Psoas muscle (tissue), 8 donors: ENCODE results near the gene BRPF1. TPM values are rescaled to one million over a fixed set of nuclear protein-coding genes. Genes with fewer than 3 reads are reported as not detected.

Experiments used
- ATAC-seq, 4 donors: fragments of 200-7000 bp; cut with Tn5 transposase; one replicate each; pipeline ENCODE4 v1.9.1; 2020; ENCODE audit warnings: moderate library complexity in 3 of 4, mild to moderate bottlenecking in 2 of 4
- DNase-seq, 2 donors: peaks; one replicate each; pipeline ENCODE4 v3.0.0-alpha.2; 2020
- H3K27ac ChIP-seq: fragments of 200-600 bp; one replicate; pipeline ENCODE4 v1.8.0; 2022
- H3K27me3 ChIP-seq, 3 donors: fragments of 200-600 bp in 1 of 3; one replicate each; pipeline versions ENCODE4 v1.6.1 to v1.8.0; 2013 to 2022; ENCODE audit warnings: low read length in 2 of 3, mild to moderate bottlenecking in 2 of 3, moderate library complexity in 1 of 3; ENCODE audit not compliant: insufficient read depth in 3 of 3
- H3K36me3 ChIP-seq, 2 donors: fragments of 200-600 bp in 1 of 2; one replicate each; pipeline versions ENCODE4 v1.6.1 to v1.8.0; 2013 to 2022; ENCODE audit warnings: low read depth in 1 of 2, mild to moderate bottlenecking in 1 of 2, moderate library complexity in 1 of 2; ENCODE audit not compliant: insufficient read depth in 1 of 2
- H3K4me1 ChIP-seq: fragments of 200-600 bp; one replicate; pipeline ENCODE4 v1.8.0; 2022
- H3K4me3 ChIP-seq: fragments of 200-600 bp; one replicate; pipeline ENCODE4 v1.8.0; 2022; ENCODE audit warnings: mild to moderate bottlenecking
- H3K9me3 ChIP-seq: fragments of 200-600 bp; one replicate; pipeline ENCODE4 v1.8.0; 2022
- CTCF ChIP-seq: fragments of 200-600 bp; IDR thresholded peaks from one replicate; pipeline ENCODE4 v1.8.0; 2022; ENCODE audit warnings: antibody characterized with exemption
- WGBS, 3 donors: extraction: QIAGEN DNeasy Blood & Tissue Kit; methylation state at CpG; one replicate each; pipeline versions ENCODE4 v1.1.6 to v1.1.7; 2013; 5-methylcytosine and 5-hydroxymethylcytosine counted together
- intact Hi-C, 2 donors: fragments of 100-400 bp; cut with DNase I; formaldehyde crosslinking; loops; one replicate each; pipeline versions ENCODE4 v1.11.0 to v1.14.2; 2022
- polyA plus RNA-seq, 3 donors: library from polyadenylated mRNA; stranded (reverse); fragments of 200-250 nt; gene quantifications; one replicate each; pipeline ENCODE4 v1.2.3, GENCODE V29; 2013
- total RNA-seq, 4 donors: library from RNA; stranded (reverse); fragmentation: NEBNext Ultra II Directional in 2 of 4; extraction: Animal tissue kit (Norgen Biotek cat#: 25700) in 2 of 4; gene quantifications; one replicate each; pipeline versions ENCODE4 v1.2.1 to v1.2.4, GENCODE V29; 2021 to 2023
- donor health status: healthy with polysubstance abuse.
- donor health status: DM: no; HTN: no; CAD: no; lungs with moderate emphysema.
- donor health status: Bipolar disorder and iron deficiency.
- donor health status: healthy.
- donor health status: DM: yes; HTN: yes; CAD: no.
- donor health status: DM: no; HTN: no; CAD: no.
- donor health status: DM: no; HTN: no; CAD: no.
- donor health status: DM: yes; HTN: yes; CAD: no.

BRPF1 gene
- total and polyA plus RNA-seq, 7 donors: 6.8 to 16.1 (median 9.9) TPM

- Histone ChIP-seq H3K4me1 (peaks cover 19% of the 10 kb centered on the region), H3K36me3 (peaks cover 2 to 76% of the 10 kb centered on the region in 2 donors), H3K27me3 (no peaks in the 10 kb centered on the region), H3K4me3 (peak within 1 kb of the TSS; percentile 79), H3K9me3 (no peaks in the 10 kb centered on the region), H3K27ac (peak within 1 kb of the TSS; percentile 86)
- DNase-seq (peak; percentile 97 to 98), ATAC-seq (peak; percentile 98 to 99 (median 98))
- no peak for TF ChIP-seq CTCF
- intact Hi-C loops: loop anchor here (1.0 to 5.0 kb wide), 2 partner anchors 19 to 37 kb away; partner anchors contain the start of gene BRPF1 (in 1 of the 2)
- WGBS, 3 donors: 0 to 1% (median 0%) methylated on average over 40 to 60 of the region's 60 CpGs
Measured at GRCh38 chr3:9749645-9750555, 18.4 kb downstream of the BRPF1 start, which contains the start of gene OGG1. OGG1 (plus strand) TSS chr3:9749952; CDS start chr3:9750287, 335 bp downstream.

DNA sequence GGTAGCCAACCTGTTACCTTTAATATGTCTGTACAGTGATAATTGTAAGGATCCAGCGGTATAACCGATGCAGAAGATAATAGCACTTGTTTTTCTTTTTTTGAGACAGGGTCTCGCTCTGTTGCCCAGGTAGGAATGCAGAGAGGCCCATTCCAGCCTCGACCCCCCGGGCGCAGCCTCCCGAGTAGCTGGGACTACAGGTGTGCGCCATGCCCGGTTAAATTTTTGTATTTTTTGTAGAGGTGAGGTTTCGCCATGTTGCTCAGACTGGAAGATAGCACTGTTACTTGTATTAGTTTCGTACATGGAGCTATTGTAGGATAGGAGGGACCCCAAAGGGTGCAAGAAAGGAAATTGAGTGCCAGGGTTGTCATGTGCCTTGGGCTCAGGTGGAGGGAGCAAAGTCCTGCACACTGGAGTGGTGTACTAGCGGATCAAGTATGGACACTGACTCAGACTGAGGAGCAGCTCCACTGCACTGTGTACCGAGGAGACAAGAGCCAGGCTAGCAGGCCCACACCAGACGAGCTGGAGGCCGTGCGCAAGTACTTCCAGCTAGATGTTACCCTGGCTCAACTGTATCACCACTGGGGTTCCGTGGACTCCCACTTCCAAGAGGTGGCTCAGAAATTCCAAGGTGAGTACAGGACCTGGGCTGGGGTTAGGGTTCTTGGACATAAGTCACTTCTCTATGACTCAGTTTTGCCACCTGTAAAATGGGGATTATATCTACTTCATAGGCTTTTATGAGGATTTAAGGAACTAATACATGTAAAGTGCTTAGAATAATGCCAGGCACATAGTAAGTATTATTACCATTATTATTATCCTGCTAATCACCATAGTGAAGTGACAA, 19.2 kb downstream of the BRPF1 start:
- Histone ChIP-seq H3K27me3 (no peaks in the 10 kb centered on the region), H3K4me1 (peaks cover 19% of the 10 kb centered on the region), H3K4me3 (peak overlapping the region; percentile 79), H3K36me3 (peaks cover 2 to 75% of the 10 kb centered on the region in 2 donors), H3K9me3 (no peaks in the 10 kb centered on the region), H3K27ac (peak overlapping the region; percentile 86)
- no peak for DNase-seq
- no peak for TF ChIP-seq CTCF
- WGBS, 3 donors: 36 to 38% (median 36%) methylated on average over 17 of the region's 17 CpGs
- ATAC-seq: no peak
- intact Hi-C loops: loop anchor here in 1 of 2 donors (5.0 kb wide), 1 partner anchor 37 kb away; no protein-coding TSS in a partner anchor

- WGBS, 3 donors: 72 to 81% (median 75%) methylated on average over 8 of the region's 8 CpGs
- no peak for TF ChIP-seq CTCF
- Histone ChIP-seq H3K27me3 (no peaks in the 10 kb centered on the region), H3K36me3 (peaks cover 0 to 85% of the 10 kb centered on the region in 2 donors), H3K4me1 (peaks cover 14% of the 10 kb centered on the region), H3K9me3 (no peaks in the 10 kb centered on the region), H3K27ac (no peak overlapping the region), H3K4me3 (no peak overlapping the region)
- DNase-seq: no peak
- intact Hi-C loops: loop anchor here in 1 of 2 donors (5.0 kb wide), 1 partner anchor 33 kb away; no protein-coding TSS in a partner anchor
- no peak for ATAC-seq
Measured at GRCh38 chr3:9754678-9755077, 23.1 kb downstream of the BRPF1 start.

- H3K4me1 ChIP-seq: no peaks in the 10 kb centered on the region
- 84 to 94% (median 93%) methylated on average over 10 to 13 of the region's 13 CpGs for WGBS, 3 donors
- ATAC-seq (no peak), DNase-seq (no peak)
- H3K4me3 ChIP-seq: no peak overlapping the region
- no peaks in the 10 kb centered on the region for H3K9me3 ChIP-seq
- H3K36me3 ChIP-seq: peaks cover 0 to 75% of the 10 kb centered on the region in 2 donors
- intact Hi-C loops: no loop called here
- no peak overlapping the region for H3K27ac ChIP-seq
- no peaks in the 10 kb centered on the region for H3K27me3 ChIP-seq
- no peak for TF ChIP-seq CTCF
Measured at GRCh38 chr3:9757427-9757826, 25.9 kb downstream of the BRPF1 start.
